HL-60 (cell line): ENCODE results near the gene TNIK.
A peak's percentile ranks its signal among the peaks of the same experiment; 100 is the strongest.

ENCODE experiments used
- DNase-seq, 2 experiments: peaks; one replicate each; pipeline ENCODE4 v3.0.0-alpha.2; 2010 to 2020; ENCODE audit warnings: low read depth in 1 of 2, low spot score in 1 of 2
- H3K27ac ChIP-seq: fragments of 250-450 bp; sonication (Bioruptor Pico); replicated peaks from 2 replicates; pipeline ENCODE4 v1.5.1; 2020; ENCODE audit warnings: mild to moderate bottlenecking, moderate library complexity
- H3K27me3 ChIP-seq: fragments of 250-450 bp; sonication (Bioruptor Pico); 2 replicates; pipeline ENCODE4 v1.5.1; 2021; ENCODE audit warnings: mild to moderate bottlenecking, moderate library complexity; ENCODE audit not compliant: insufficient read depth, poor library complexity, severe bottlenecking
- H3K4me3 ChIP-seq: replicated peaks from 2 replicates; pipeline ENCODE4 v1.5.1; 2011; ENCODE audit warnings: mild to moderate bottlenecking, control low read depth, low read length; ENCODE audit not compliant: insufficient read depth
- CTCF ChIP-seq: IDR thresholded peaks from one replicate; pipeline ENCODE4 v1.5.1; 2011; ENCODE audit warnings: low read length, control low read depth, inconsistent platforms; ENCODE audit not compliant: insufficient read depth
- GABPA ChIP-seq: IDR thresholded peaks from 2 replicates; pipeline ENCODE4 v1.6.1; 2012; ENCODE audit warnings: low read depth
- POLR2AphosphoS5 ChIP-seq: IDR thresholded peaks from 2 replicates; pipeline ENCODE4 v1.6.1; 2012; ENCODE audit warnings: low read depth
- REST ChIP-seq: IDR thresholded peaks from 2 replicates; pipeline ENCODE4 v1.6.1; 2012; ENCODE audit warnings: low read depth; ENCODE audit not compliant: insufficient replicate concordance
- SPI1 ChIP-seq: IDR thresholded peaks from 2 replicates; pipeline ENCODE4 v1.6.1; 2012; ENCODE audit warnings: low read depth, mild to moderate bottlenecking, borderline replicate concordance

Gene TNIK

GRCh38 chr3:171313702-171314101, 146.5 kb downstream of the TNIK start:
- no peak for DNase-seq
- H3K27me3 ChIP-seq: no peaks in the 10 kb centered on the region
- TF ChIP-seq CTCF (no peak), GABPA (no peak), SPI1 (no peak), REST (no peak), POLR2AphosphoS5 (no peak)
- no peak overlapping the region for H3K27ac ChIP-seq
- no peak overlapping the region for H3K4me3 ChIP-seq

- H3K4me3 ChIP-seq: no peak overlapping the region
- no peak for DNase-seq
- H3K27me3 ChIP-seq: no peaks in the 10 kb centered on the region
- no peak overlapping the region for H3K27ac ChIP-seq
- TF ChIP-seq CTCF (no peak), GABPA (no peak), POLR2AphosphoS5 (no peak), REST (no peak), SPI1 (no peak)
These were observed 147.5 kb downstream of the TNIK start for GRCh38 chr3:171312741-171313140.

DNA sequence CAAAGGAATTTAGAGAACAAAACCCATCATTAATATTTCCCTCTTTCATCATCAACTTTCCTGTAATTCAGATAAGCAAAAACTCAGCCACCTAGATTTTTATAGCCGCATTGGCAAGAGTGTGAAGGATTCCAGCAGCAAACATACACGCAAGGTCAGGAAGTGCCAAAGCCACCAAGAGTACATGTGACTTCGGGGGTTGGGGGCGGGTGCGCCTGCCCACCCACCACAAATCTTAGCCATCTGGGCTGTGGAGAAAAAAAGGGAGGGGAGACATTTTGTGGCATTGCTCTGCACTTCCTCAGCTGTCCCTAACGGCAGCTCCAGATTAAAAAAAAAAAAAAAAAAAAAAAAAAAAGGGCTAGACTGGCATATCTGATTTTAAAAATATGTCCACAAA, 148.4 kb downstream of the TNIK start:
- H3K27ac ChIP-seq: no peak overlapping the region
- H3K4me3 ChIP-seq: no peak overlapping the region
- peak in 1 of 2 experiments; percentile 32 for DNase-seq
- H3K27me3 ChIP-seq: no peaks in the 10 kb centered on the region
- peak; percentile 51; the same call in 1 of the 2 replicates for TF ChIP-seq SPI1
- no peak for TF ChIP-seq REST

- Histone ChIP-seq H3K4me3 (no peak overlapping the region), H3K27me3 (no peaks in the 10 kb centered on the region), H3K27ac (no peak overlapping the region)
- no peak for DNase-seq
- TF ChIP-seq CTCF (no peak), SPI1 (no peak), REST (no peak), GABPA (no peak), POLR2AphosphoS5 (no peak)
These were observed 150.3 kb downstream of the TNIK start for GRCh38 chr3:171309906-171310359.
